Measurements from ENCODE around the gene FYN.

DNA sequence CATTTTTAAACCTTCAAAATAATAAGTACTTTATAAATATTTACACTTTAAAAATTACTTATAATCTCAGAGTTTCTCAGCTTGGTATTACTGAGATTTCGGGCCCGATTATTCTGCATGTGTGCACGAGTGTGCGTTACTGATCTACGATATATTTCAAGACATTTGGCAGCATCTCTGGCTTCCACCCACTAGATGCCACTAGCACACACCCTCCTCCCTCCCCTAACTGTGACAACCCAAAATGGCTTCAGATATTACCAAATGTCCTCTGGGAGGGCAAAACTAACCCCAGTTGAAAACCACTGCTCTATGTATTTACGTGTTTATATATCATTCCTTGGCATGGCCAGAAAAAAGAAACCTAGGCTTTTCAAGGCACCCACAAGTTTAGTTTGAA is 95.9 kb downstream of the FYN start:
- TF ChIP-seq POLR2A (IDR thresholded peaks at IDR 0.05; ENCODE audit: low read depth, low read length), result no peak
- no peak for TF ChIP-seq TAF1 (IDR thresholded peaks at IDR 0.05; ENCODE audit: borderline replicate concordance, low read depth, low read length)
- no peak for TF ChIP-seq POLR2AphosphoS5 (IDR thresholded peaks at IDR 0.05; ENCODE audit: low read depth, low read length)
